ENCODE results near the gene IQCC. TPM values are rescaled to one million over a fixed set of nuclear protein-coding genes. Genes with fewer than 3 reads are reported as not detected.
A peak's percentile ranks its signal among the peaks of the same experiment; 100 is the strongest.

Gene IQCC
- polyA plus RNA-seq, 3 donors = 0.18 to 0.31 (median 0.28) TPM

DNA sequence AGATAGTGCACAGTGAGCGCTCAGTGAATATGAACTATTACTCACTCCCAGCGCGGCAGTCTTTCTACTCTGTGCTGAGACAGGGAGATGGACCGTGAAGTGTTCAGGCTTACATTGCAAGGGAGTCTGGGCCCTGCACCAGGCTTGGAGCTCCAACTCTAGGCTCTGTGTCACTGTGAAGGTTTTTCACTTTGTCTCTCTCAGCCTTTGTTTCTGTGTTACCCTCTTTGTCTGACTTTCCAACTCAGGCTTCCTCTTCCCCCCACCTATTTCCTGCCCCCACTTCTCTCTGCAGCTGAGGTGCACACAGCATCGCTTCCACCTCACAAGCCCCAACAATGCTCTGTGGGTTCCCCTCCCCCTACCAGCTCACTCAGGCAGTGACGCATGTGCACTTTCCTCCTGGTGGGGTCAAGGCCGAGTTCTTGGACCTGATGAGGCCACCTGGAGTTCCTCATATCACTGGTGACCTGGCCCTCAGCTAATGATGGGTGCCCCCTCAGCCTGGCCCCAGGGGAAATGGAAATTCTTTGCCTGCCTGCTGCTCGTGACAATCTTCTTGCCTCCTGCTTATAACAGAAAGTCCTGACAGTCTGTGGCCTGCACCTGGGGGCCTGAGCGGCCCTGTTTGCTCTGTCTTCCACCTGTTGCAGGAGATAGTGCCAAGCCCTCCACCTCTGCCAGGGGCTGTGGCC is 44.5 kb downstream of the IQCC start:
- no peaks in the 10 kb centered on the region for H4K20me1 ChIP-seq (ENCODE audit: insufficient read depth, low read length)
- Mint-ChIP-seq H3K4me1 (peaks cover 26% of the 10 kb centered on the region), H3K27ac (peak overlapping the region in 1 of 7 donors; percentile 69), H3K36me3 (peaks cover 0 to 2% of the 10 kb centered on the region in 2 donors), H3K4me3 (no peak overlapping the region), H3K27me3 (ENCODE audit: low read depth in 3 of 3) (peaks cover 16 to 37% (median 19%) of the 10 kb centered on the region in 3 donors), H3K9me3 (peaks cover 0 to 4% (median 0%) of the 10 kb centered on the region in 7 donors)
- DNase-seq = peak in 1 of 3 donors; percentile 16
- no peak overlapping the region for H3K27ac ChIP-seq (ENCODE audit: low read depth in 1 of 2, low read length in 2 of 2)
- H3K27me3 ChIP-seq (ENCODE audit: control insufficient read depth in 2 of 2, insufficient read depth in 2 of 2, low read length in 2 of 2) = peaks cover 0 to 15% of the 10 kb centered on the region in 2 donors
- H3K36me3 ChIP-seq (replicated peaks in 1 of 2; ENCODE audit: control insufficient read depth in 1 of 2, insufficient read depth in 2 of 2, low read length in 2 of 2) = no peaks in the 10 kb centered on the region
- peaks cover 13 to 25% of the 10 kb centered on the region in 2 donors for H3K4me1 ChIP-seq (ENCODE audit: control insufficient read depth in 1 of 2, insufficient read depth in 2 of 2, low read length in 2 of 2)
- intact Hi-C loops (cut with micrococcal nuclease) = no loop called here
- H3K4me2 ChIP-seq (replicated peaks; ENCODE audit: extremely low read depth, low read length, poor library complexity, severe bottlenecking) = no peak overlapping the region
- no peaks in the 10 kb centered on the region for H3K79me2 ChIP-seq (ENCODE audit: insufficient read depth, low read length)
- TF ChIP-seq, protein P1, sequence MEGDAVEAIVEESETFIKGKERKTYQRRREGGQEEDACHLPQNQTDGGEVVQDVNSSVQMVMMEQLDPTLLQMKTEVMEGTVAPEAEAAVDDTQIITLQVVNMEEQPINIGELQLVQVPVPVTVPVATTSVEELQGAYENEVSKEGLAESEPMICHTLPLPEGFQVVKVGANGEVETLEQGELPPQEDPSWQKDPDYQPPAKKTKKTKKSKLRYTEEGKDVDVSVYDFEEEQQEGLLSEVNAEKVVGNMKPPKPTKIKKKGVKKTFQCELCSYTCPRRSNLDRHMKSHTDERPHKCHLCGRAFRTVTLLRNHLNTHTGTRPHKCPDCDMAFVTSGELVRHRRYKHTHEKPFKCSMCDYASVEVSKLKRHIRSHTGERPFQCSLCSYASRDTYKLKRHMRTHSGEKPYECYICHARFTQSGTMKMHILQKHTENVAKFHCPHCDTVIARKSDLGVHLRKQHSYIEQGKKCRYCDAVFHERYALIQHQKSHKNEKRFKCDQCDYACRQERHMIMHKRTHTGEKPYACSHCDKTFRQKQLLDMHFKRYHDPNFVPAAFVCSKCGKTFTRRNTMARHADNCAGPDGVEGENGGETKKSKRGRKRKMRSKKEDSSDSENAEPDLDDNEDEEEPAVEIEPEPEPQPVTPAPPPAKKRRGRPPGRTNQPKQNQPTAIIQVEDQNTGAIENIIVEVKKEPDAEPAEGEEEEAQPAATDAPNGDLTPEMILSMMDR (IDR thresholded peaks at IDR 0.05) = no peak
- WGBS (ENCODE audit: insufficient coverage) = 12% methylated on average over 8 of the region's 9 CpGs
- H3K9ac ChIP-seq (ENCODE audit: insufficient read depth, low read length, poor library complexity, severe bottlenecking) = no peak overlapping the region
- H2AFZ ChIP-seq (ENCODE audit: insufficient read depth, low read depth, low read length, poor library complexity, severe bottlenecking) = peak overlapping the region; percentile 35
- H3K4me3 ChIP-seq (replicated peaks in 1 of 3; ENCODE audit: low read depth in 2 of 3, low read length in 3 of 3) = no peak overlapping the region
- no peaks in the 10 kb centered on the region for H3K9me3 ChIP-seq (replicated peaks in 1 of 2; ENCODE audit: control insufficient read depth in 1 of 2, insufficient read depth in 1 of 2, low read length in 2 of 2)

DNA sequence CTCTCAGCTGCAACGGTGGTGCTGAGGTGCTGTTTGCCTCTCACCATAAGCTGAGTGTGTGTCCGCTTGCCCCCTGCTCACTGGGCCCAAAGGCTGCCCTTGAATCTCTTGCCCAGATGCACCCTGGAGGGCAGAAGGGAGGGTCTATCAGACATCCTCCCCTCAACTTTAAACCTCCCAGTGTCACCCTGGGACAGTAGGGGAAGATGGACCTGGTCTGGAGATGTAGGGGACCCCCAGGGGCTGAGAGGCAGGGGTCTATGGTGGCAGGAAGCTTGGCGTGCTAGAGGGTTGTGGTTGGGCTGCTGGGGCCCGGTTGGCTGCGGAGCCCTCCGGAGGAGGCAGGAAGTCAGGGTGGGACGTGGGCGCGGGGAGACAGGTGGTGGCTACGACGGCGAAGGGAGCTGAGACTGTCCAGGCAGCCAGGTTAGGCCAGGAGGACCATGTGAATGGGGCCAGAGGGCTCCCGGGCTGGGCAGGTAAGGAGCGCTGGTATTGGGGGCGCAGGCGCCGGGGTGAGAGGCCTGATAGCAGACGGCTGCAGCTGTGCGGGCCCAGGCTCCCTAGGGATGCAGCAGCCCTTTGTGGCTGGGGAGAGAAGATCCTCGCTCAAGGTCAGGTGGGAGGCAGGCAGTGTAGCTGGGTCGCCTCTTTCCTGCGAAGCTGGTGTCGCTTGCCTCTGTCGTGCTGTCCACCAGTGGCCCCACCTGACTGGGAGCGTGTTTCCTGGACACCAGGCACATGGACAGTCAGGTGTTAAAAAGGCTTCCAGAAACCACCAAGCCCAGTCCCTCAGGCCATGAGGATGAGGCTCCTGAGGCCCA is 45.6 kb downstream of the IQCC start, which contains the start of gene LCK:
TSS of gene LCK (plus strand) at position 373 of the 824 bp plus-strand sequence. CDS start 23,065 bp downstream, outside the sequence.
- H3K9me3 ChIP-seq (replicated peaks in 1 of 2; ENCODE audit: control insufficient read depth in 1 of 2, insufficient read depth in 1 of 2, low read length in 2 of 2) = no peaks in the 10 kb centered on the region
- H2AFZ ChIP-seq (ENCODE audit: insufficient read depth, low read depth, low read length, poor library complexity, severe bottlenecking) = peak within 1 kb of the TSS; percentile 35
- H3K4me3 Mint-ChIP-seq = peak within 1 kb of the TSS; percentile 2 to 74
- no peak within 1 kb of the TSS for H3K4me2 ChIP-seq (replicated peaks; ENCODE audit: extremely low read depth, low read length, poor library complexity, severe bottlenecking)
- peaks cover 26% of the 10 kb centered on the region for H3K4me1 Mint-ChIP-seq
- no peak within 1 kb of the TSS for H3K9ac ChIP-seq (ENCODE audit: insufficient read depth, low read length, poor library complexity, severe bottlenecking)
- peaks cover 0 to 15% of the 10 kb centered on the region in 2 donors for H3K27me3 ChIP-seq (ENCODE audit: control insufficient read depth in 2 of 2, insufficient read depth in 2 of 2, low read length in 2 of 2)
- no peak within 1 kb of the TSS for H3K27ac ChIP-seq (ENCODE audit: low read depth in 1 of 2, low read length in 2 of 2)
- DNase-seq = no peak
- TF ChIP-seq, protein P1 (IDR thresholded peaks at IDR 0.05) = no peak
- peaks cover 0 to 2% (median 0%) of the 10 kb centered on the region in 7 donors for H3K9me3 Mint-ChIP-seq
- H3K27ac Mint-ChIP-seq = peak within 1 kb of the TSS in 1 of 7 donors; percentile 78
- peaks cover 0 to 2% of the 10 kb centered on the region in 2 donors for H3K36me3 Mint-ChIP-seq
- H3K36me3 ChIP-seq (replicated peaks in 1 of 2; ENCODE audit: control insufficient read depth in 1 of 2, insufficient read depth in 2 of 2, low read length in 2 of 2) = no peaks in the 10 kb centered on the region
- intact Hi-C loops (cut with micrococcal nuclease) = no loop called here
- WGBS (ENCODE audit: insufficient coverage) = 56% methylated on average over 25 of the region's 25 CpGs
- H3K4me1 ChIP-seq (ENCODE audit: control insufficient read depth in 1 of 2, insufficient read depth in 2 of 2, low read length in 2 of 2) = peaks cover 13 to 25% of the 10 kb centered on the region in 2 donors
- no peaks in the 10 kb centered on the region for H4K20me1 ChIP-seq (ENCODE audit: insufficient read depth, low read length)
- H3K4me3 ChIP-seq (replicated peaks in 1 of 3; ENCODE audit: low read depth in 2 of 3, low read length in 3 of 3) = no peak within 1 kb of the TSS
- H3K27me3 Mint-ChIP-seq (ENCODE audit: low read depth in 3 of 3) = peaks cover 16 to 37% (median 19%) of the 10 kb centered on the region in 3 donors
- H3K79me2 ChIP-seq (ENCODE audit: insufficient read depth, low read length) = no peaks in the 10 kb centered on the region
